Activated CD8-positive, alpha-beta T cell treated with anti-CD3 and anti-CD28 coated beads, Interleukin-2, amount 10 ng/mL, durations not matched to agents 7 days and 5 days (primary cell): ENCODE data around the gene UNK. TPM values are rescaled to one million over a fixed set of nuclear protein-coding genes. Genes with fewer than 3 reads are reported as not detected.

Experiments used
- ATAC-seq: fragments of 150-1000 bp; cut with Tn5 transposase; one replicate; pipeline ENCODE4 v1.10.0; 2021; ENCODE audit warnings: moderate library complexity
- CTCF ChIA-PET: fragments of 350-600 bp; sonication (Branson Sonifier 250); formaldehyde crosslinking; loops from one replicate; lab custom pipeline; 2021; ENCODE audit warnings: antibody characterized with exemption; lab: Charles Lee
- POLR2A ChIA-PET: fragments of 350-600 bp; sonication (Branson Sonifier 250); formaldehyde crosslinking; loops from one replicate; lab custom pipeline; 2021; ENCODE audit warnings: antibody characterized with exemption; lab: Charles Lee
- DNase-seq: peaks from one replicate; pipeline ENCODE4 v3.0.0-alpha.2; 2020
- H3K27ac Mint-ChIP-seq: one replicate; pipeline ENCODE4 v1.8.0; 2021; ENCODE audit warnings: mild to moderate bottlenecking, mixed read lengths
- H3K27me3 Mint-ChIP-seq: one replicate; pipeline ENCODE4 v1.8.0; 2021; ENCODE audit warnings: low read depth, mixed read lengths
- H3K36me3 Mint-ChIP-seq: one replicate; pipeline ENCODE4 v1.8.0; 2021; ENCODE audit warnings: low read depth, mixed read lengths
- H3K4me1 Mint-ChIP-seq: one replicate; pipeline ENCODE4 v1.8.0; 2021; ENCODE audit warnings: low read depth, mixed read lengths
- H3K4me3 Mint-ChIP-seq: one replicate; pipeline ENCODE4 v1.8.0; 2021; ENCODE audit warnings: mild to moderate bottlenecking, mixed read lengths
- H3K9me3 Mint-ChIP-seq: one replicate; pipeline ENCODE4 v1.8.0; 2022; ENCODE audit warnings: mixed read lengths; ENCODE audit not compliant: insufficient read depth
- total RNA-seq, 2 experiments: library from RNA; stranded (reverse); gene quantifications; one replicate each; pipeline ENCODE4 v1.2.3, GENCODE V29; 2021

Gene UNK
- total RNA-seq, 2 experiments from 2014 or later, result 30.2 to 31.0 TPM

GRCh38 chr17:75783069-75783783 is 1.4 kb upstream of the UNK start:
- ChIA-PET CTCF (interaction anchor here (0.7 to 5.1 kb wide), 32 partner anchors 8 to 1660 kb away, joined by 3 to 33 read pairs (median 6); partner anchors contain the start of genes GALK1, MIF4GD, TRIM47 and TSEN54), POLR2A (interaction anchor here (0.9 to 16.0 kb wide), 14 partner anchors 7 to 485 kb away, joined by 3 to 183 read pairs (median 4); partner anchors contain the start of genes GALK1, RECQL5, UNC13D and WBP2)
- Mint-ChIP-seq H3K9me3 (no peaks in the 10 kb centered on the region), H3K4me1 (peaks cover 48% of the 10 kb centered on the region), H3K4me3 (peak overlapping the region; percentile 91), H3K27ac (peak overlapping the region; percentile 100), H3K27me3 (peaks cover 3% of the 10 kb centered on the region), H3K36me3 (peaks cover 37% of the 10 kb centered on the region)
- ATAC-seq (peak; percentile 21), DNase-seq (peak; percentile 42)

- peaks cover 3% of the 10 kb centered on the region for H3K27me3 Mint-ChIP-seq
- CTCF ChIA-PET, result interaction anchor here (1.1 to 5.1 kb wide), 30 partner anchors 8 to 513 kb away, joined by 3 to 33 read pairs (median 6); partner anchors contain the start of genes GALK1, MIF4GD, TRIM47 and WBP2
- no peaks in the 10 kb centered on the region for H3K9me3 Mint-ChIP-seq
- ATAC-seq, result peak; percentile 3
- peaks cover 31% of the 10 kb centered on the region for H3K36me3 Mint-ChIP-seq
- DNase-seq, result peak; percentile 47
- peaks cover 50% of the 10 kb centered on the region for H3K4me1 Mint-ChIP-seq
- POLR2A ChIA-PET, result interaction anchor here (0.6 to 16.0 kb wide), 22 partner anchors 8 to 484 kb away, joined by 3 to 183 read pairs (median 4); partner anchors contain the start of genes GALK1, MRPL38, RECQL5 and UNC13D
- H3K27ac Mint-ChIP-seq, result peak overlapping the region; percentile 100
- peak overlapping the region; percentile 91 for H3K4me3 Mint-ChIP-seq
Observed at GRCh38 chr17:75783803-75784472, 668 bp upstream of the UNK start.

- DNase-seq, result peak; percentile 94
- H3K36me3 Mint-ChIP-seq, result peaks cover 26% of the 10 kb centered on the region
- ChIA-PET CTCF (interaction anchor here (0.9 to 5.1 kb wide), 16 partner anchors 9 to 76 kb away, joined by 3 to 33 read pairs (median 4); partner anchors contain the start of gene WBP2), POLR2A (interaction anchor here (0.6 to 16.0 kb wide), 22 partner anchors 9 to 404 kb away, joined by 3 to 183 read pairs (median 4); partner anchors contain the start of genes GALK1, UNC13D and WBP2)
- peak; percentile 62 for ATAC-seq
- H3K4me3 Mint-ChIP-seq, result peak overlapping the region; percentile 91
- peak overlapping the region; percentile 100 for H3K27ac Mint-ChIP-seq
- H3K27me3 Mint-ChIP-seq, result no peaks in the 10 kb centered on the region
- H3K9me3 Mint-ChIP-seq, result no peaks in the 10 kb centered on the region
- peaks cover 45% of the 10 kb centered on the region for H3K4me1 Mint-ChIP-seq
Observed at GRCh38 chr17:75785016-75785890, 647 bp downstream of the UNK start.

- DNase-seq (no peak), ATAC-seq (no peak)
- Mint-ChIP-seq H3K36me3 (peaks cover 26% of the 10 kb centered on the region), H3K4me1 (peaks cover 39% of the 10 kb centered on the region), H3K27me3 (no peaks in the 10 kb centered on the region), H3K4me3 (no peak overlapping the region), H3K27ac (no peak overlapping the region), H3K9me3 (no peaks in the 10 kb centered on the region)
- ChIA-PET CTCF (interaction anchor here (1.2 to 2.1 kb wide), 4 partner anchors 8 to 56 kb away, joined by 5 to 13 read pairs (median 8); no protein-coding TSS in a partner anchor), POLR2A (interaction anchor here (16.0 kb wide), 1 partner anchor 15 kb away, joined by 183 read pairs; a partner anchor contains a TSS)
Observed at GRCh38 chr17:75791254-75791653, 6.6 kb downstream of the UNK start.

- DNase-seq, result no peak
- POLR2A ChIA-PET, result interaction anchor here (1.0 to 16.0 kb wide), 2 partner anchors 17 to 62 kb away, joined by 3 to 183 read pairs; partner anchors contain the start of gene WBP2
- peaks cover 35% of the 10 kb centered on the region for H3K4me1 Mint-ChIP-seq
- H3K27me3 Mint-ChIP-seq, result no peaks in the 10 kb centered on the region
- no peak for ATAC-seq
- CTCF ChIA-PET, result no interaction called here
- no peak overlapping the region for H3K4me3 Mint-ChIP-seq
- H3K36me3 Mint-ChIP-seq, result peaks cover 24% of the 10 kb centered on the region
- H3K9me3 Mint-ChIP-seq, result no peaks in the 10 kb centered on the region
- peak overlapping the region; percentile 44 for H3K27ac Mint-ChIP-seq
Observed at GRCh38 chr17:75793460-75793859, 8.9 kb downstream of the UNK start.

GRCh38 chr17:75795820-75796607 is 11.4 kb downstream of the UNK start:
- peaks cover 27% of the 10 kb centered on the region for H3K36me3 Mint-ChIP-seq
- no peak for ATAC-seq
- no peak for DNase-seq
- no peak overlapping the region for H3K4me3 Mint-ChIP-seq
- H3K27ac Mint-ChIP-seq, result no peak overlapping the region
- H3K27me3 Mint-ChIP-seq, result no peaks in the 10 kb centered on the region
- H3K4me1 Mint-ChIP-seq, result peaks cover 31% of the 10 kb centered on the region
- CTCF ChIA-PET, result interaction anchor here (0.6 to 2.4 kb wide), 8 partner anchors 8 to 49 kb away, joined by 3 to 14 read pairs (median 6); partner anchors contain the start of gene GALK1
- no peaks in the 10 kb centered on the region for H3K9me3 Mint-ChIP-seq
- POLR2A ChIA-PET, result interaction anchor here (0.6 to 16.0 kb wide), 7 partner anchors 9 to 99 kb away, joined by 3 to 183 read pairs (median 4); a partner anchor contains a TSS

- no peak for DNase-seq
- Mint-ChIP-seq H3K27me3 (no peaks in the 10 kb centered on the region), H3K4me1 (peaks cover 25% of the 10 kb centered on the region), H3K27ac (no peak overlapping the region), H3K9me3 (no peaks in the 10 kb centered on the region), H3K4me3 (no peak overlapping the region), H3K36me3 (peaks cover 19% of the 10 kb centered on the region)
- ChIA-PET POLR2A (interaction anchor here (1.1 kb wide), 1 partner anchor 8 kb away, joined by 4 read pairs; no protein-coding TSS in a partner anchor), CTCF (interaction anchor here (1.1 to 1.4 kb wide), 3 partner anchors 13 to 49 kb away, joined by 3 to 4 read pairs (median 3); no protein-coding TSS in a partner anchor)
- no peak for ATAC-seq
Observed at GRCh38 chr17:75799402-75799801, 14.8 kb downstream of the UNK start.

- CTCF ChIA-PET, result interaction anchor here (0.9 to 3.4 kb wide), 7 partner anchors 12 to 45 kb away, joined by 3 to 23 read pairs (median 5); partner anchors contain the start of gene GALK1
- H3K36me3 Mint-ChIP-seq, result peaks cover 11% of the 10 kb centered on the region
- no peak overlapping the region for H3K27ac Mint-ChIP-seq
- peaks cover 11% of the 10 kb centered on the region for H3K4me1 Mint-ChIP-seq
- H3K9me3 Mint-ChIP-seq, result no peaks in the 10 kb centered on the region
- no peaks in the 10 kb centered on the region for H3K27me3 Mint-ChIP-seq
- H3K4me3 Mint-ChIP-seq, result no peak overlapping the region
- POLR2A ChIA-PET, result interaction anchor here (0.8 to 1.8 kb wide), 5 partner anchors 9 to 27 kb away, joined by 3 to 8 read pairs (median 4); partner anchors contain the start of gene UNK
- ATAC-seq, result no peak
- DNase-seq, result no peak
Observed at GRCh38 chr17:75803883-75804282, 19.3 kb downstream of the UNK start.

GRCh38 chr17:75806822-75807500 is 22.4 kb downstream of the UNK start:
- ChIA-PET POLR2A (interaction anchor here (0.7 to 1.3 kb wide), 2 partner anchors 27 to 48 kb away, joined by 4 read pairs; partner anchors contain the start of gene WBP2), CTCF (interaction anchor here (1.0 kb wide), 1 partner anchor 54 kb away, joined by 3 read pairs; no protein-coding TSS in a partner anchor)
- H3K27ac Mint-ChIP-seq, result no peak overlapping the region
- H3K36me3 Mint-ChIP-seq, result peaks cover 7% of the 10 kb centered on the region
- no peak for DNase-seq
- ATAC-seq, result no peak
- no peak overlapping the region for H3K4me3 Mint-ChIP-seq
- H3K9me3 Mint-ChIP-seq, result no peaks in the 10 kb centered on the region
- peaks cover 11% of the 10 kb centered on the region for H3K4me1 Mint-ChIP-seq
- H3K27me3 Mint-ChIP-seq, result no peaks in the 10 kb centered on the region
